Spleen (tissue), 7 donors: ENCODE results near the gene S1PR4.

Source experiments
- CTCF ChIP-seq, 11 experiments: fragments of 200-600 bp in 7 of 11; fragments of 450-650 bp in 4 of 11; sonication (generic) in 4 of 11; IDR thresholded peaks in 8 of 11; conservative IDR thresholded peaks in 3 of 11; 1 replicate in 7 of 11; 2 replicates in 4 of 11; pipeline versions ENCODE4 v1.4.0 to v1.8.0; 2016 to 2021; ENCODE audit warnings: antibody characterized with exemption in 11 of 11, inconsistent platforms in 4 of 11, mild to moderate bottlenecking in 1 of 11
- POLR2A ChIP-seq, 3 donors: fragments of 450-650 bp; IDR thresholded peaks; one replicate each; pipeline ENCODE4 v1.5.1; 2017; ENCODE audit warnings: antibody characterized with exemption in 3 of 3, mild to moderate bottlenecking in 1 of 3
- POLR2AphosphoS5 ChIP-seq, 3 donors: sonication (generic); formaldehyde crosslinking; IDR thresholded peaks; one replicate each; pipeline ENCODE4 v1.5.1; 2017; ENCODE audit warnings: antibody characterized with exemption in 3 of 3
- donor health status: DM: no; HTN: no; CAD: no; lungs with moderate emphysema.
- donor health status: DM: no; HTN: no; CAD: no.
- donor health status: DM: no; HTN: no; CAD: no.

GRCh38 chr19:3202346-3202745 is 23.8 kb downstream of the S1PR4 start:
- no peak for TF ChIP-seq CTCF (IDR thresholded peaks at IDR 0.05 in 8 of 11, conservative IDR thresholded peaks at IDR 0.05 in 3 of 11)
- no peak for TF ChIP-seq POLR2A (IDR thresholded peaks at IDR 0.05)
- TF ChIP-seq POLR2AphosphoS5 (IDR thresholded peaks at IDR 0.05) = no peak
